Left forelimb (tissue), 1 donor: ENCODE results near the gene REPS2.
"Not testable (repeated sequence)": the region's sequence is repeated elsewhere in the genome, so short reads cannot be mapped to it uniquely, and the experiment has no call there.

Source experiments
- DNase-seq: peaks from one replicate; pipeline ENCODE4 v3.0.0-alpha.2; 2018; ENCODE audit warnings: low spot score

The REPS2 gene

DNA sequence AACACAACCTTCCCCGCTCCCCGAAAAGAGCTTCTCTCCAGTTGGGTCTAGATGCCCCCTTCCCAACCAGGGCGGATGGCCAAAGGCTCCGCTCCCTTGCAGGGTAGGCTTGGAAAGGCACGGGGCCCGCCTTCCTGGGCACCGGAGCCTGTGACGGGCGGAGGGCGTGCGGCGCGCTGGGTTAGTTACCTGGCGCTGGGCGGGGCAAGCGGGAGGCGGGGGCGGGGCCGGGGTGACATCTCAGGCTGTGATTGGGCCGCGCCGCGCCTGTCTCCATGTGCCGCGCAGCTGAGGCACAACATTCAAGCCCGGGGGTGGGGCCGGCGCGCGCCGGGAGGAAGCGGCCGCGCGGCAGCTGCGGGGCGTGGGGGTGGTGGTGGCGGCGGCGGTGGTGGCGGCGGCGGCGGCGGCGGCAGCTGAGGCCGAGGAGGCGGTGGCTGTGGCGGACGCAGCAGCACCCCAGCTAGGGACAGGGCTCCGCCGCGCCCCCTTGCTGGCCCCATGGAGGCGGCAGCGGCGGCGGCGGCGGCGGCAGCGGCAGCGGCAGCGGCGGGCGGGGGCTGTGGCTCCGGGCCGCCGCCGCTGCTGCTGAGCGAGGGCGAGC lies at the start of gene REPS2:
Gene REPS2 (plus strand): TSS at position 298 of the 604 bp plus-strand sequence. CDS start 204 bp downstream, at position 502.
- DNase-seq: peak; percentile 84

DNA sequence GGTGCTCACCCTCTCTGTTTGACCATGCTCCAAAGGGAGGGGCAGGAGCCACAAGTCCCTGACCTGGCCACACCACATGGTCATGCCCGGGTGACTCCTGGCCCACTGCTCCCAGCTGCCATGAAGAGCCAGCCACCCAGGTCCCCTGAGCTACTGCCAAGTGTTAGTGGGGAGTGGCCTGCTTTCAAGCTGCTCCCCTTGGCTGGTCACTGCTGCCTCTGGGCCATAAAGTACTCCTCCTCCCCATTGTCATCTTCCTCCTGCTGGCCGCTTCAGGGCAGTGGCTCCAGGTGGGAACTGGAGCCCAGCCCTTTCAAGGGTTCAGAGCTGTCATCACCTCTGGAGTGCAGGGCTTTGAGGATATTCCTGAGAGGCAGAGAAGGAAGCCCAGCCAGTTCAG lies 49.0 kb upstream of the REPS2 start:
- no peak for DNase-seq

DNA sequence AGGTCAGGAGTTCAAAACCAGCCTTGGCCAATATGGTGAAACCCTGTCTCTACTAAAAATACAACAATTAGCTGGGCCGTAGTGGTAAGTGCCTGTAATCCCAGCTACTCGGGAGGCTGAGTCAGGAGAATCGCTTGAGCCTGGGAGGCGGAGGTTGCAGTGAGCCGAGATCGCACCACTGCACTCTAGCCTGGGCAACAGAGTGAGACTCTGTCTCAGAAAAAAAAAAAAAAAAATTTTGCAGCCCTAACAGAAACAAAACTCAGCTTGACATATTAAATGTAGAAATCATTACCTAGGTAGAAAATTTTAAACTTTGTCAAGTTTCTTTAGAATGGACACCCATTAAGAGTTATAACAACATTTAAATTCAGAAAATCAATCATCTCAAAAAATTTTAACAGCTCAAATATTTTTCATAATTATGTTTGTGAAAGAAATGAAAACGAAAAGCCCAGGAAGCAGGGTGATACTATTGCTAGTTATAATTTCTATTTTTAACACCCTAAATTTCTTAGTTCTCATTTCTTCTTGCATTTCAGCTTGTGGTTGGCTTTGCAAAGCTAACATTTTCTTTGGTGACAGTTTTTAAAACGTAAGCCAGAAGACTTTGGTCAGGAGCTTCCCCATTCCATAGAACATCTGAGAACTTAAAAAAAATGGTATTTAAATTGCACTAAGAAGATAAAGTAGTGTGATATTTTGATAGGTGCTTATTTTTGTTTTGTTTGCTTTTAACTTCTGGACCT lies 43.0 kb upstream of the REPS2 start:
- no peak for DNase-seq

DNA sequence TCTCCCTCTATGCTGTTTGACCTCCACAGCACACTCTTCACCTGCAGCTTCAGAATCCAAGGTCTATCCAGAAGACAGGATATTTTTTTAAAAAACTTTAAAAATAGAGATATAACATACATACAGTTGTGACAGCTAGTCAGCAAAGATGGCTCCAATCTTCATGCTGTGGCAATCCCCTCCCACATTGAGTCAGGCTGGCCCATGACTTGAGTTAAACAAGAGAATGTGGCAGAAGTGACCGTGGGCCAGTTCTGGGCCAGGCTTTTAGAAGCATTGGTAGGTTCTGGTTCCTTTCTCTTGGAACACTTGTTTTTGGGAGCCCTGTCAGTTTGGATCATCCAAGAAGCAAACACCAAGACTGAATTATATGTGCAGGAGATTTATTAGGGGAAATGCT lies 36.1 kb upstream of the REPS2 start:
- no peak for DNase-seq

DNA sequence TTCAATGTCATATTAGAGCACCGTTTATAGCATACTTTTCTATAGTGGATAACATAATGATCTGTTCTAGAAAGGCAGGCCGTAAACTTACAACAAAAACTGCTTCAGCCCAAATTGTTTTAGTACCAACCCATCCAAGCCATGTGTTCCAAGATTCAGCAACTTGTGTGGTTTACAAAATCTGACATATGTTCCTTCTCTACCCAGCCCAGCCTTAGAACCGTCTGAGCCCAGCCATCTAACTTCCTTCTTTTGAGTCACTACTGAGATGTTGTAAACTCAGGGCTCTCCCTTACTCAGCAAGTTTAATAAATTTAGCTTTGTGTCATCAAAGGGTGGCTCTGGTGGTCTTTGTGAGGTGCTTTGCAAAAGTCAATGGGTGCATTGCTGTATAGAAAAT lies 32.4 kb upstream of the REPS2 start:
- DNase-seq: no peak

DNA sequence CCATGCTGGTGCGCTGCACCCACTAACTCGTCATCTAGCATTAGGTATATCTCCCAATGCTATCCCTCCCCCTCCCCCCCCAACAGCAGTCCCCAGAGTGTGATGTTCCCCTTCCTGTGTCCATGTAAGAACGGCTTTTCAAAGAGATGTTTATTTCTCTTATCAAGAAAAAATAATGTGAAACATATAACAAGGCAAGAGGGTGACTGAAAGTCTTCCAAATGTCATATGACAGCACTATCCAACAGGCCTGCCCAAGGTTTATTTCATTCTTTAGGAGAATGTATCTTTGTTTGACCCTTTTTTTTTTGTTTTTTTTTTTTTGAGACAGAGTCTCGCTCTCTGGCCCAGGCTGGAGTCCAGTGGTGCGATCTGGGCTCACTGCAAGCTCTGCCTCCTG lies 29.9 kb upstream of the REPS2 start:
- DNase-seq: no peak

DNA sequence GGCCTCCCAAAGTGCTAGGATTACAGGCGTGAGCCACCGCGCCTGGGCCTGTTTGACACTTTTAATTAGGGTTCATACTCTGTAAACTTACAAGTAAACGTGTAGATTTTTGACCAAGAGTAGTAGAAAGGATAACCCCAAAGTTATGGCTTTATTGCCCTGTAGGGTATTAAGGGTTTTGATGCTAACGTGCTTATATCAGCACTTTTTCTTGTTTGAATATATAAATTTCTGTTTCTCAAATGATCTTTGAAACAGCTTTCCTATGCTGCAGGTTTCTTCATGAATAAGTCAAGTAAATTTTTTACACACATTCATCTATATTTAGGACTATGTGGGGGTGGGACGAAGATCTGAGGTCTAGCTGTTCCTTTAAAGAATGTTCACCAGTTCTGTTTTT lies 29.3 kb upstream of the REPS2 start:
- DNase-seq: no peak

DNA sequence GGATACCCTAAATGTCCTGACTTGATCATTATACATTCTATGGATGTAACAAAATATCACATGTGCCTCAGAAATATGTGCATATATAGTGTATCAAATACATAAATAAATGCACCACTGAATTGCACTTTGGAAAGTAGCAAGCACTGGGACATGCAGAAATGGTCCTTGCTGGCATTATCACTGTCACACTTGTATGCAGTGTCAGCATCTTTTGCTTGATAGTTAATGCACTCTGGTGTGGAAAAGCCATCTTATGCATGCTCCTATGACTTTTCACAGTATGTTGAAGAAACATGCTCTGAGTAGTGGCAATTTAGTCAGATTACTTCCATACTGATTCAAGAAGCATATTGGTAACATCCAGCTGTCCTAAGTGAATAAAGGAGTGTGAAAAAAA lies 27.5 kb upstream of the REPS2 start:
- no peak for DNase-seq

DNA sequence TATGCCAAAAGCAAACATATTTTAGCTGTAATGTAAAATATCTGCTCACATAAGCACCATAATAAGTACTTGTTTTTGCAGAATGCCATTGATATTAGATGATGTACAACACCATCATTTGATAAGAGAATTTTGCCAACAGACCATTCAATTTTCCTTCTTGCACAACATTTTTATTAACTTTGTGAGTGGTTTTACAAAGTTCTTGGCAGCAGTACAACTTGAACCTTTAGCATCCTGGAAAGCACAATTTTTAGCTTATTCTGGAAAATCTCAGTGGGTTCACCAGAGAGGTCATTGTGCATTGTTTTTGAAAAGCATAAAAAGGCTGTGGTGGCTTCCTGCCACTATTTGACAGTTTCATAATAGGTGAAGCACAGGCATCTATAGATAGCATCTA lies 26.4 kb upstream of the REPS2 start:
- no peak for DNase-seq

DNA sequence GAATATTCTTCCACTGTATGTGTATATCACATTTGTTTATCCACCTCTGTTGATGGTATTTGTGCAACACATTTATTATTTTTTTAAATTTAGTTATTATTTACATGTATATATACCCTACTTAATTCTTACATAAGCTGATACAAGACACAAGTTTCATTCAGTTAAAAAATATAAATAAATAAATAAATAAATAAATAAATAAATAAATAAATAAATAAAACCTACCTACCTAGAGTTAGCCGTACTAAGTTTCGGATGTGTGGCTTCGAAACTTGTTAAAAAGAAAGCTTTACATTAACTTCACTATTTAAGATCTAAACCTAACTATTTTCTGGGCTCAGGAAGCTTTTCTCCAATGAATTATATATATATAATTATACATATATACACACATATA lies 23.3 kb upstream of the REPS2 start:
- DNase-seq: no peak

DNA sequence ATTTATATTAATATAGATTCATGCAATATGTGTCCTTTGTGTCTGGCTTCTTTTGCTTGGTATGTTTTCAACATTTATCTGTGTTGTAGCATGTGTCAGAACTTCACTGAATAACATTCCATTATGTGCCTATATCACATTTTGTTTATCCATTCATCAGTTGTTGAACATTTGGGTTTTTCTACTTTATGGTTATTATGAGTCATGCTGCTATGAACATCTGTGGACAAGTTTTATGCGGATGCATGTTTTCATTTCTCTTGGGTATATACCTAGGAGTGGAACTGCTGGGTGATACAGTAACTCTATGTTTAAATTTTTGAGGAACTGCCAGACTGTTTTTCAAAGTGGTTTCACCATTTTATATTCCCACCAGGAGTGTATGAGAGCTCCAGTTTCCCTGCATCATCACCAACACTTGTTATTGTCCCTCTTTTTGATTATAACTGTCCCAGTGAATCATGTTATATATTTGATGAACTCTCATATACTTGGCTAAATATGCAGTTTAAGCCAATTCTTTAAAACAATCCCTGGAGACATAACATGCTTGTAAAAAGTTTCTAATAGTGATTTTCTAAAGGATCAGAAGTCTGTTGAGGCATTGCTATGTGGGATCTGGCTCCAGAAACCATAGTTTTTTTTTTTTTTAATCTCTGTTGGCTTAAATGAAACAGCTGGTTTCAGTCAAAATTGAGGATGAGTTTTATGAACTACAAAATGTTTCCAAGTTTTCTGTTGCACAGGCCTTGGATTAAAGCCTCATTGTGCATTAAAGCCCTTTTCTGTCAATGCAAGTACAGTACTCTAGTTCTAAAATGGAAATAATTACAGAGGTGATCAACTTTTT lies 21.6 kb upstream of the REPS2 start:
- no peak for DNase-seq

DNA sequence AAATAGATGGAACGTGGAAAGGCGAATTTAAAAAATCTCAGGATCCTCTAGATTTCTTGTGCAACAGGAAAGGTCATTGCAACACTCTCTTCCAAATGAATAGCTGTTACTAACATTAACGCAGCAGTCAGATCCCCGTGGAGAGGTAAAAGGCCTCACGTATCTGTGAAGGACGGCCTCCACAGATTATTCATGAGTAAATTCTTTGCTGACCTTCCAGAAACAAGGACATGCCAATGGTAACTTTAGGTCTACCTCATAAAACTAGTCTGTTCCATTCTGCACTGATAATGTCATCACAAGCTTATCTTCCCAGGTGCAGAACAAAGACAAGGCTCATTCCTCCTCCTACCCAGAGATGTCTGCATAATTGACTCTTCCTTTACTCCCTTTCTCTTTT lies 16.1 kb upstream of the REPS2 start:
- DNase-seq: no peak

DNA sequence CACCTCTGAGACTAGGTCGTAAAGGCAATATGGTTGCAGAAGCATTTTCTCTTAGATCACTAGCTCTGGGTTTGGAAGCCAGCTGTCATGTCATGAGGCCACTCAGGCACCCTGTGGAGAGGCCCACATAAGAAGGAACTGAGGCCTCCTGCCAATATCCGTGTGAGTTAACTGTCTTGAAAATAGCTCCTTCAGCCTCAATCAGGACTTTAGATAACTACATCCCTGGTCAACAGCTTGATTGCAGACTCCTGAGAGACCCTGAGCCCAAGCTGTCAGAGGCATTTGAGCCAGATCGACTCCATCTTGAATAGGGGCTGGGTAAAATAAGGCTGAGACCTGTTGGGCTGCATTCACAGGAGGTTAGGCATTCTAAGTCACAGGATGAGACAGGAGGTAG lies 15.1 kb upstream of the REPS2 start:
- DNase-seq: no peak

DNA sequence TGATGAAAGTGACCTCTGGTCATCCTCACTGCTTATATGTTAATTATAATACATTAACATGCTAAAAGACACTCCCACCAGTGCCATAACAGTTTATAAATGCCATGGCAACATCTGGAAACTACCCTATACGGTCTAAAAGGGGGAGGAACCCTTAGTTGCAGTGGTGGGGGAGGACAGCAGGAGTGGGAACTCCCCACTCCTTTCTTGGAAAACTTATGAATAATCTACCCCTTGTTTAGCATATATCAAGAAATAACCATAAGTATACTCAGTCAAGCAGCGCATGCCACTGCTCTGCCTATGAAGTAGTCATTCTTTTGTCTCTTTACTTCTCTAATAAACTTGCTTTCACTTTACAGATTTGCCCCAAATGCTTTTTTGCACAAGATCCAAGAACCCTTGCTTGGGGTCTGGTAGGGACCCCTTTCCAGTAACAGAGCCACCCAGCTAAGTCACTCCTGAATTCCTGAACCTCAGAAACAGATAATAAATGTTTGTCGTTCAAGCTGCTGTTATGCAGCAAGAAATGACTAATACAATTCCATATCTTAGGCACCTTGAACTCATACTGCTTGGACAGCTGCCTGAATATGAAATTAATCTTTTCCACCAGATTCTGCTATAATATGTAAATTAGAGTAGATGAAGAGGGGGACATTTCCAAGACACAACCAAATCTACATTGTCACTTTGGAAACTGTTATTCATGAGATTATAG lies 14.4 kb upstream of the REPS2 start:
- no peak for DNase-seq

DNA sequence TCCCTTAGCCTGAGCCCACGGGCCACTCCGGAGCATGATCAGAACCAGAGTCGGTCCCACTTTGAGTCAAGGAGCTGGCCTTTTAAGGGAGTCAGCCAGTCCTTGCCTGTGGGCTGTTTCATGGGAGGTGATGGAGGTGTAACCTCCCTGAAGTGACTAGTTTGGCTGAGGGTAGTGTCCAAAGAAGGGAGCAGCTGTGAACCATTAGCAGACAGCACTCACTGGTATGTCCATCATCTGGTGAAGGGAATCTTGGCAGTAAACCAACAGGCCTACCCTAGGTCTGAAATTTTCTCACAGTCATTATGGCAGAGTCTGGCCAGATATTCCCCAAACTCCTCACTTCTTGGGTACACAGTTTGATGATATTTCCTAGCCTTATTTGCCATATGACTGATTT lies 12.3 kb upstream of the REPS2 start:
- DNase-seq: no peak

DNA sequence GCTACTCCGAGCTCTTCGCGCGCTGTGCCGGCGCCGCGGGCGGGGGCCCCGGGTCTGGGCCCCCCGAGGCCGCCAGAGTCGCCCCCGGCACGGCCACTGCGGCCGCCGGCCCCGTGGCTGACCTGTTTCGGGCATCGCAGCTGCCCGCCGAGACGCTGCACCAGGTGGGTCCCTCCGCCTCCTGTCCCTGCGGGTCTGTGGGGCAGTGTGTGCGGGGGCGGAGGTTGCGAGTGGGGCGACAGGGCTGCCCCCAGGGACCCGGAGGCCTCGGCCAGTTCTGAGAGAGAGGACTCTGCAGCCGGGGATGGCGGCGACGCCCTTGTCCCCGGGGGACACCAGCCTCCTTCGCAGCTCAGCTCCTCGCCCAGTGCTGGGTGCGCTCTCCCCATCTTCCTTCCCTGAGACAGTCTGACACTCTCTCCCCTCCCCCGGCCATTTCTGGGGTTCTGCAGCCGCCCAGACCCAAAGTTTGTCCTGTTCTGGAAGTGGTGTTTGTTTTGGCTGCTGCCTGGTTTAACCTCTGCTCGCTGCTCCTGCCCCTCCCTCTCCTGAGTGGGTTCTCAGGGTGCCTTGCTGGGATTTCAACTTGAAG lies 609 bp downstream of the REPS2 start:
- DNase-seq: no peak

DNA sequence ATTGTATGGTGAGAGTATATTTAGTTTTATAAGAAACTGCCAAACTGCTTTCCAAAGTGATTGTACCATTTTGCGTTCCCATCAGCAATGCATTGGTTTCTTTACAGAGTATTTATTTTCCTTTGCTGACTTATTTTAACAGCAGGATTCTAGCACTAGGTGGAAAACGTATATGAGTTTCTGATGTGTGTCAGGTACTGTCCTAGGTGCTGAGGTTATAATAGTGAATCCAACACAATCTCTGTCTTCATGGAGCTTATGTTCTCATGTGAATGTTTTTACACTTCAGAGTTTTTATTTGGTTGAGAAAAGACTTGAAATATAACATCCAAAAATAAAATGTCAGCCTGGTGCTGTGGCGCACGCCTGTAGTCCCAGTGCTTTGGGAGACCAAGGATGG lies 4.0 kb downstream of the REPS2 start:
- DNase-seq: no peak

DNA sequence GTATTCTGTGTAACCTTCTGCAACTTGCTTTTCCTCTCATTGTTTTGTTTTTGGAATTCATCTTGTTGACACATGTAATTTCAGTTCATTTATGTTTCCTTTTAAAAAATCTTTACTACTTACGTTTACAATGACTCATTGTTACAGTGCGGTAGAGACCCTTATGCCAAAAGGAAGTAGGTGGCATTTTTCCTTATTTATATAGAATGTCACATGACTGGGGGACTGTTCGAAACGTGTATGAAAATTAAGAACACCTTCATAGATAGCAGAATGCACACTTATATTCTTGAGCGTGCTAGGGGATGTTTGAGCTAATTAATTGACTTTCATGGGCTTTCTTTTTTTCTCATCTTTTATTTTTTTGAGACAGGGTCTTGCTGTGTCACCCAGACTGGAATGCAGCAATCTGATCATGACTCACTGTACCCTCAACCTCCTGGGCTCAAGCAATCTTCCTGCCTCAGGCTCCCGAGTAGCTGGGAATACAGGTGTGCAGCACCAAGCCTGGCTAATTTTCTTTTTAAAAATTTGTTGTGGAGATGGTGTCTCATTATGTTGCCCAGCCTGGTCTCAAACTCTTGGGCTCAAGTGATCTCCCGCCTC lies 7.3 kb downstream of the REPS2 start:
- no peak for DNase-seq

DNA sequence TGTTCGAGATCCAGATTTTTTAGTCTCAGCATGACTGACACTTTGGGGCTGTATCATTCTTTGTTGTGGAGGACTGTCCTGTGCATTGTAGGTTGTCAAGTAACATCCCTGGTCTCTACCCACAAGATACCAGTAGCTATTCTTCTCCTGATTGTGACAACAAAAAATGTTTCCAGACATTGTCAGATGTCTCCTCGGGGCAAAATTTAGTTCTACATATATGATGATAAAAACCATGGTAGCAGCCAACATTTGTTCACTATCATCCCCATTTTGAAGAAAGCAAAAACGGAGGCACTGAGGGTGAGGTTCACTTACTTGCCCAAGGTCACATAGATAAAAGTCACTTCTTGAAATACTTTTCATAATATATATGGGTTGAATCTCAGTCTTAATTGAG lies 11.3 kb downstream of the REPS2 start:
- no peak for DNase-seq

DNA sequence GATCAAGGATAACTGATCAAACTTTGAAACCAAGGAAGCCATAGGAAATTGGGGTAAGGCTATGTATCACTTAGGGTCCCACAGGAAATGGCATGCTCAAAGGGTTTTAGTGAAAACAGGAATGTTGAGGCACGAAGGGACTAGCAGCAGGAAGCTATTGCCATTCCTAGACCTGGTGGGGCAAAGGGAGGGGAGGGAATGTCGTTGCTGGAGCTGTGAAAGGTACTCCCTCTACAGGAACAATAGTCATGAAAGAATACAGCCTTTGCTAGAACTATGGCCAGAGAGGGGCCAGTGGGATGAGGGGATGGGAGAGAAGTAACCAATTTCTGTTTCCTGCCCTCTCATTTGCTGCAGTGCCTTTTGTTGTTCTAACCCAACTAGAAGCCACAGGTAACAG lies 11.9 kb downstream of the REPS2 start:
- no peak for DNase-seq

DNA sequence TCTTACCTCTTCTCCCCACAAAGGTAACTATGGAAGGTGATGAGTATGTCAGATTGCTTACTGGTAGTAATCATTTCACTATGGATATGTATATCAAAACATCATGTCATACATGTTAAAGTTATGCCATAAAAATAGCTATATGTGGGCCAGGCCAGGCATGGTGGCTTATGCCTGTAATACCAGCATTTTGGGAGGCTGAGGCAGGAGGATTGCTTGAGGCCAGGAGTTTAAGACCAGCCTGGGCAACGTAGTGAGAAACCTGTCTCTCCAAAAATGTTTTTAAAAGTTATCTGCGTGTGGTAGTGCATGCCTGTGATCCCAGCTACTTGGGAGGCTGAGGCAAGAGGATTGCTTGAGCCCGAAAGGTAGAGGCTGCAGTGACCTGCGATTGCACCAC lies 16.2 kb downstream of the REPS2 start:
- not testable (repeated sequence) for DNase-seq

DNA sequence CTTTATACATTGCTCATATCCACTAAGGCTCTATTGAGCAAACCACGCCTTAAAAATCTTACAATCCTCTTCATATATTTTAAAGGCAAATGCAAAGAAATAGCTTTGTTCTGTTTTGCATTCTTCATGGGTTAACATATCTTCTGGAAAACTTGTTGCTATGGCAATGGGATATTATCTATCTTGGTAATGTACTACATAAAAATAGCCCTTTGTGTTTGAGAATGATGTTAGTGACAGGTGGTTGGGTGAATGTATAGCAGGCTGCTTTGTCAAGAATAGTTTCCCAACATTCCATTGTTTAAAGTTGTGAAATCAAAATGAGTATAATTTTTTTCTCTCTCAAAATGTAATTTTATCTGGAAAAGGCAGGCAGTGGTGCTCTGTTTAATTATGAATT lies 16.8 kb downstream of the REPS2 start:
- no peak for DNase-seq
